Esophagus squamous epithelium (tissue), 4 donors: ENCODE data around the gene SIK3.

ENCODE experiments used
- CTCF ChIP-seq, 6 experiments: fragments of 450-650 bp in 4 of 6; fragments of 200-600 bp in 2 of 6; sonication (generic) in 2 of 6; IDR thresholded peaks; one replicate each; pipeline ENCODE4 v1.5.1; 2016 to 2019; ENCODE audit warnings: antibody characterized with exemption in 6 of 6, mild to moderate bottlenecking in 4 of 6, moderate library complexity in 4 of 6
- POLR2A ChIP-seq, 4 donors: fragments of 450-650 bp; IDR thresholded peaks; one replicate each; pipeline ENCODE4 v1.6.1; 2017; ENCODE audit warnings: antibody characterized with exemption in 4 of 4, mild to moderate bottlenecking in 4 of 4, moderate library complexity in 3 of 4

GRCh38 chr11:116829525-116830183, 268.6 kb downstream of the SIK3 start, which contains the start of gene APOC3:
- TF ChIP-seq CTCF (IDR thresholded peaks at IDR 0.05) (no peak), POLR2A (IDR thresholded peaks at IDR 0.05) (no peak)
